Stomach (tissue), 4 donors: ENCODE data around the gene CYTIP.

ENCODE experiments used
- CTCF ChIP-seq, 7 experiments: fragments of 450-650 bp in 4 of 7; fragments of 200-600 bp in 3 of 7; sonication (generic) in 3 of 7; IDR thresholded peaks; one replicate each; pipeline ENCODE4 v1.5.1; 2016 to 2019; ENCODE audit warnings: antibody characterized with exemption in 7 of 7, control low read depth in 2 of 7, mild to moderate bottlenecking in 1 of 7
- EP300 ChIP-seq: sonication (generic); formaldehyde crosslinking; IDR thresholded peaks from one replicate; pipeline ENCODE4 v1.6.1; 2017; ENCODE audit warnings: antibody characterized with exemption
- POLR2A ChIP-seq, 4 donors: fragments of 450-650 bp; IDR thresholded peaks; one replicate each; pipeline ENCODE4 v1.6.1; 2016; ENCODE audit warnings: antibody characterized with exemption in 4 of 4, control low read depth in 2 of 4, mild to moderate bottlenecking in 1 of 4, moderate library complexity in 1 of 4

GRCh38 chr2:157440404-157441071 is 3.4 kb downstream of the CYTIP start:
- TF ChIP-seq CTCF (IDR thresholded peaks at IDR 0.05) = no peak
- TF ChIP-seq POLR2A (IDR thresholded peaks at IDR 0.05) = no peak
- no peak for TF ChIP-seq EP300
